ACC112 (cell line): Measurements from ENCODE around the gene RXFP1.

ENCODE experiments used
- H2AFZ ChIP-seq: fragments of 200-600 bp; sonication (generic); one replicate; pipeline ENCODE4 v1.6.0; 2017; ENCODE audit warnings: antibody characterized with exemption, low read length; ENCODE audit not compliant: unreplicated experiment
- H3K27ac ChIP-seq: fragments of 200-600 bp; sonication (generic); 2 replicates; pipeline ENCODE4 v1.5.1; 2014; ENCODE audit warnings: low read depth, mild to moderate bottlenecking, antibody characterized with exemption, low read length, moderate library complexity
- H3K27me3 ChIP-seq: fragments of 200-600 bp; sonication (generic); 2 replicates; pipeline ENCODE4 v1.6.1; 2014; ENCODE audit warnings: mild to moderate bottlenecking, antibody characterized with exemption, low read length, moderate library complexity, mixed read lengths; ENCODE audit not compliant: insufficient read depth
- H3K36me3 ChIP-seq: fragments of 200-600 bp; sonication (generic); 2 replicates; pipeline ENCODE4 v1.6.1; 2016; ENCODE audit warnings: mild to moderate bottlenecking, antibody characterized with exemption, low read length, moderate library complexity, mixed read lengths; ENCODE audit not compliant: insufficient read depth
- H3K4me1 ChIP-seq: fragments of 200-600 bp; sonication (generic); one replicate; pipeline ENCODE4 v1.6.1; 2016; ENCODE audit warnings: low read length, mixed read lengths; ENCODE audit not compliant: insufficient read depth, unreplicated experiment, control insufficient read depth
- H3K4me3 ChIP-seq: fragments of 200-600 bp; sonication (generic); 2 replicates; pipeline ENCODE4 v1.5.1; 2014; ENCODE audit warnings: mild to moderate bottlenecking, low read depth, low read length
- H3K79me2 ChIP-seq: fragments of 200-600 bp; sonication (generic); one replicate; pipeline ENCODE4 v1.6.0; 2016; ENCODE audit warnings: low read length; ENCODE audit not compliant: control insufficient read depth, unreplicated experiment, insufficient read depth

The RXFP1 gene

DNA sequence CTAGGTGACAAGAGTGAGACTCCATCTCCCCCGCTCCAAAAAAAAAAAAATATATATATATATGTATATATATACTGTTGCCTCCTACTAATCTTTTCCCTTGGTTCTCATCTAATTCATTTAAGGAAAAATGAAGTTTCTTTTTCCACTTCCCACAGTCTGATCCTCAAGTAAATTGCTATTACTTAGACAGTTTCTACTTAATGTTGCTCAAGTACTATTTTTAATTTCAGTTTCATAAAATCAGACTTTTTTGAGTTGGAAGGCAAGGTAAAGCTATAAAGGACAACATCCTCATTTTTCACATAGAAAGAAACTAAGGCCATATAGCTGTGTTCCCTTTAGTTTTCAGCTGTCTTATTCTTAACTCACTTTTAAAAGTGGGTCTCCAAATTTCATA is 5.8 kb downstream of the RXFP1 start:
- Histone ChIP-seq H2AFZ (no peak overlapping the region), H3K79me2 (no peaks in the 10 kb centered on the region), H3K27ac (no peak overlapping the region), H3K4me1 (no peaks in the 10 kb centered on the region), H3K4me3 (no peak overlapping the region), H3K36me3 (no peaks in the 10 kb centered on the region), H3K27me3 (no peaks in the 10 kb centered on the region)

DNA sequence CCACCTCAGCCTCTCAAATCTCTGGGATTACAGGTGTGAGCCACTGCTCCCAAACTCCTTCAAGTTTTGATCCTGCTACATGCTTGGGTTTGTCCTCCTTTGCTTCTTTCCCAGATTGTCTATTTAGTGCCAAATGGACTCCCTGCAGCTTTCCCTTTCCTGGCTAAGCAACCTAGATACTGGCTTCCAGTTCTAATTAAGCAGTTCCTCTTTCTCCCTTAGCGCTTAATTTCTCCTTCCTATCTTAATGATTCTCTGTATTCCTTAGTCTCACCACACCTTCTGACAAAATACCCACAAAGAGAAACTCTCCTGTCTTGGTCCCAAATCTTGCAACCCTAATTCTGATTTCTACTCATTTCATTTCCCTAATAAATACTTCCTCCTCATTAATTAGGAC is 7.8 kb downstream of the RXFP1 start:
- Histone ChIP-seq H3K79me2 (no peaks in the 10 kb centered on the region), H3K4me3 (no peak overlapping the region), H3K27ac (no peak overlapping the region), H3K36me3 (no peaks in the 10 kb centered on the region), H2AFZ (no peak overlapping the region), H3K27me3 (no peaks in the 10 kb centered on the region), H3K4me1 (no peaks in the 10 kb centered on the region)

DNA sequence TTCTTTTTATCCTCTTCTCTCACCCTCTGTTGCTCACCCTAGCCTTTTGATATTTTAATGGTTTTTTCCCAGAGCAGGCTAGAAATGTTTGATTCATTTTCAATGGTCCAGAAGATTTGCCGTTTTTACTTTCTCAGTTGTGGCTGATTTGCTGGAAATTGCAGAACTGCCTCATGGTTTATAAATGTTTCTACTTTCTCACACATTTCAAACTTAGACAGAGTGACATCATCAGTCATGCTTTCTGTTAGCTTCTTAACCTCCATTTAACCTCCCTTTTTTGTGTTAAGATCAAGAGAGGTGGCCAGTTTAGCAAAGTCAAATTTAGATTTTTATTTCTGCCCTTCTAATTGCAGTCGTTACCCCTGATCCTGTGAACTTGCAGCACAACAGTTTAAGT is 8.7 kb downstream of the RXFP1 start:
- Histone ChIP-seq H3K27me3 (no peaks in the 10 kb centered on the region), H2AFZ (no peak overlapping the region), H3K36me3 (no peaks in the 10 kb centered on the region), H3K27ac (no peak overlapping the region), H3K4me1 (peaks cover 1% of the 10 kb centered on the region), H3K4me3 (no peak overlapping the region), H3K79me2 (no peaks in the 10 kb centered on the region)

DNA sequence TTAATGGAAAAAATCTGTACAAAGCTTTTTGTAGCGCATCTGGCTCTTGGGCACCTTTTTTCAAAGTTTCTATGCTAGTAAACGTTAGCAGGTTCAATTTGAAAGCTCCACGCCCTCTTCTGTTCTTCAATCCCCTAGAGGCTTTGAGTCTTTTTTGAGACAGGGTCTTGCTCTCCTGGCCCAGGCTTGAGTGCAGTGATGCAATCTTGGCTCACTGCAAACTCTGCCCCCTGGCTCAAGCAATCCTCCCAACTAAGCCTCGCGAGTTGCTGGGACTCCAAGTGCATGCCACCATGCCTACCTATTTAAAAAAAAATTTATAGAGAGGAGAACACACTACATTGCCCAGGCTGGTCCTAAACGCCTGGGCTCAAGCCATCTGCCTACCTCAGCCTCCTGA is 9.2 kb downstream of the RXFP1 start:
- Histone ChIP-seq H3K27me3 (no peaks in the 10 kb centered on the region), H3K36me3 (no peaks in the 10 kb centered on the region), H3K27ac (no peak overlapping the region), H3K4me3 (no peak overlapping the region), H3K79me2 (no peaks in the 10 kb centered on the region), H3K4me1 (peaks cover 6% of the 10 kb centered on the region), H2AFZ (no peak overlapping the region)

DNA sequence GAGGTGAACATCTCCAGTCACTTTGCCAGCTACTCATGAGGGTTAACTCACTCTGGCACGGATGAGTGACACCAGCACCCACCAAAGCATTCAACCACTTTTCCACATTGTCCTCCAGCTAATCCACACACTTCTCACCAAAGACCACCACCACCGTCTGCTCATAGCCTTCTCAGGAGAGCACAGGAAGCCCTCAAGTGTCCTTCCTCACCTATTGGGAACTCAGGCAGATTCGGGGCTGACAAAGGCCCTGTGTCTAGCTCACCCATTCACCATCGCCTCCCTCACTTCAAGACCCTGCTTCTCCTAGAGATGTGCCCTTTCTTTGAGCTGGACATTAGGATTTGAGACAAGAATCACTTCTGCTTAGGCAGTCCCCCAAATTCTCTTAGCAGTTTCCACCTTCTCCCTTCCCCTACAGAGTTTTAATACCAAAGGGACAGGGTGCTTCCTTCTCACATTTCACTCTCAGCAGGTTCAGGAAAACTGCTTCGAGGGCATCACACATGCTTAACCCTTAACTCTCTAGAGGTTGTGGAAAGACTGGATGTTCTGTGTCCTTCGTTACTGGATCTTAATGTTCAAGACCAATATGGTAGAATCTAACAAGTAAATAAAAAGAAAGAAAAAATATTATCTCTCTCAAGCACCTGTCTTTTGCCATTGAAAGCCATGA is 11.0 kb downstream of the RXFP1 start:
- Histone ChIP-seq H3K79me2 (no peaks in the 10 kb centered on the region), H3K36me3 (no peaks in the 10 kb centered on the region), H2AFZ (no peak overlapping the region), H3K27ac (no peak overlapping the region), H3K27me3 (no peaks in the 10 kb centered on the region), H3K4me3 (no peak overlapping the region), H3K4me1 (peaks cover 7% of the 10 kb centered on the region)

DNA sequence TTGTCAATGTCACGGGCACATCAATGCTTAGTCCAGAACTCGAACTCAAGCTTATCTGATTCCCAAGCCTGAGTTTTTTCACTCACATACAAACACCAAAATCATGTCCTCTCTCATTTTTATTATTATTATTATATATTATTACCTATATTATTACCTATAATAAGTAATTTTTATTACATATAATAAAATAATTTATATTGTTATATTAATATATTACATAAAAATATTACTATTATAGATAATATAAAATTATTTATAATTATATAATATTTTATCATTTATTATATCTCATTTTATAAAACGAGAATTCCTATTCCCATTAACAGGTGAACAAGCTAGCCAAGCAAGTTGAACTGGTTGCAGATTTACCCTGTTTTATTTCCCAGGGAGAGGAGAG is 13.0 kb downstream of the RXFP1 start:
- peak overlapping the region; percentile 6; the same call in 1 of the 2 replicates for H3K27ac ChIP-seq
- no peak overlapping the region for H3K4me3 ChIP-seq
- H3K27me3 ChIP-seq, result no peaks in the 10 kb centered on the region
- no peaks in the 10 kb centered on the region for H3K36me3 ChIP-seq
- H2AFZ ChIP-seq, result peak overlapping the region; percentile 82
- H3K4me1 ChIP-seq, result peaks cover 7% of the 10 kb centered on the region
- no peaks in the 10 kb centered on the region for H3K79me2 ChIP-seq

DNA sequence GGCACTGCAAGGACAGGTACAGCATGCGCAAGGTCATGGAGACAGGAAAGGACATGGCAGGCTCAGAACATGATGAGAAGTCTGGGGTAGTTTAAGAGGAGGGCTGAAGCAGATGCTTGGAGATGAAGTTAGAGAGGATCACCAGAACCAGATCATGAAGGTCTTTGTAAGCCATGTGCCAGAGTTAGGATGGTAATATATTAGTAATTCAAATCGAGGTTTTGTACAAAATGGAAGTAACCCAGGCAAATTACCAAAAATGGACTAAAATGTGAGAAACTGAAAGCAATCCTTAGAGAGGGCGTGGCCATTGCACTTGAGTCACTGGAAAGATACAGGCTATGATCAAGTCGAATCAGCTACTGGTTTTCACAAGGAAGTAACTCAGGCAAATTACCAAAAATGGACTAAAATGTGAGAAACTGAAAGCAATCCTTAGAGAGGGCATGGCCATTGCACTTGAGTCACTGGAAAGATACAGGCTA is 13.5 kb downstream of the RXFP1 start:
- Histone ChIP-seq H3K4me3 (peak overlapping the region; percentile 7; the same call in 1 of the 2 replicates), H3K4me1 (peaks cover 7% of the 10 kb centered on the region), H3K79me2 (no peaks in the 10 kb centered on the region), H3K36me3 (no peaks in the 10 kb centered on the region), H3K27me3 (no peaks in the 10 kb centered on the region), H3K27ac (peak overlapping the region; percentile 6; the same call in 1 of the 2 replicates), H2AFZ (peak overlapping the region; percentile 82)

DNA sequence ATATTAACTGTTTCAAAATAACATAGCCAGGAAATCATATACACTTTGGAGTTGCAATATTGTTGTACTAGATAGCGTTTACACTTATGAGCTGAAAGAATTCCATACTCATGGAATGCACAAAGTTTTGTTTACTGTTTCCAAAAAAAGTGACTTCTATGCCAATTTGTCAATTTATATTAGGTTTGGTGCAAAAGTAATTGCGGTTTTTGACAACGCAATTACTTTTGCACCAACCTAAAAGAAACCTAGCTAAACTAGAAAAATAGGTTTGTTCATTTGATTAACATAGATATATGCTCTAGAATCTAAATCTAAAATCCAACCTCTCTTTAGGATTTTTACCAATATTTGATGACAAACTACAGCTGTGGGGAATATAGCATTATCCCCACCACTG is 15.2 kb downstream of the RXFP1 start:
- H3K27ac ChIP-seq, result no peak overlapping the region
- no peaks in the 10 kb centered on the region for H3K27me3 ChIP-seq
- H3K4me1 ChIP-seq, result peaks cover 16% of the 10 kb centered on the region
- no peaks in the 10 kb centered on the region for H3K36me3 ChIP-seq
- H3K79me2 ChIP-seq, result no peaks in the 10 kb centered on the region
- H3K4me3 ChIP-seq, result no peak overlapping the region
- H2AFZ ChIP-seq, result no peak overlapping the region

DNA sequence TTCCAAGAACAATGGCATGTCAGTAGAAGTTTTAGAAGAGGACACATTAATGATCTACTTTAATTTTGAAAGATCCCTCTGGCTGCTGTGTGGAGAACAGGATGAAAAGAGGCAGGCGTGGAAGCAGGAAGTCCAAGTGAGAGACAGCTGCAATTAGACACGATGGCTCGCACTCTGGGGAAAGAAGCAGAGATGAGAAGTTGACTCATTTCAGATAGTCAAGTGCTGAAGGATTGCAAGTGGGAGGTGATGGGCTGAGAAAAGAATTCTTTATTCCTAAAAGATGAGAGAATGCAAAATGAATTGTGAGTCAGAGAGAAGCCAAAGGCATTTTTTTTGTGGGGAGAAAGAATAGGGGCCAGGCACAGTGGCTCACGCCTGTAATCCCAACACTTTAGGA is 16.5 kb downstream of the RXFP1 start:
- Histone ChIP-seq H3K36me3 (no peaks in the 10 kb centered on the region), H3K4me3 (no peak overlapping the region), H3K79me2 (no peaks in the 10 kb centered on the region), H3K27ac (no peak overlapping the region), H3K27me3 (no peaks in the 10 kb centered on the region), H2AFZ (no peak overlapping the region), H3K4me1 (peaks cover 26% of the 10 kb centered on the region)

DNA sequence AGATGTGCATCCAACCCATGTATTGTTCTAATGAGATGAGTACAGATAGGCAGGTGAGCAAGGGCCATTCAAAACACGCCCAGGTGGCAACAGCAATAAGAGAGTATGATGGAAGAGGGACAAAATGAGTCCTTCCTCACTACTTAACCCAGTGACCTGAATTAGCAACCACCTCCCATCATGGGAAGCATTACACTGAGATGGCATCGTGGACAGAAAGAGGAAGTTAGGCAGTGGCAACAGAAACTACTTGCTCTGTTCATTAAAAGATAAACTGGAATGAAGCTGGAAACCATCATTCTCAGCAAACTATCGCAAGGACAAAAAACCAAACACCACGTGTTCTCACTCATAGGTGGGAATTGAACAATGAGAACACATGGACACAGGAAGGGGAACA is 17.2 kb downstream of the RXFP1 start:
- Histone ChIP-seq H3K27ac (no peak overlapping the region), H3K4me1 (peaks cover 26% of the 10 kb centered on the region), H3K79me2 (no peaks in the 10 kb centered on the region), H3K36me3 (no peaks in the 10 kb centered on the region), H3K4me3 (no peak overlapping the region), H3K27me3 (no peaks in the 10 kb centered on the region), H2AFZ (no peak overlapping the region)

DNA sequence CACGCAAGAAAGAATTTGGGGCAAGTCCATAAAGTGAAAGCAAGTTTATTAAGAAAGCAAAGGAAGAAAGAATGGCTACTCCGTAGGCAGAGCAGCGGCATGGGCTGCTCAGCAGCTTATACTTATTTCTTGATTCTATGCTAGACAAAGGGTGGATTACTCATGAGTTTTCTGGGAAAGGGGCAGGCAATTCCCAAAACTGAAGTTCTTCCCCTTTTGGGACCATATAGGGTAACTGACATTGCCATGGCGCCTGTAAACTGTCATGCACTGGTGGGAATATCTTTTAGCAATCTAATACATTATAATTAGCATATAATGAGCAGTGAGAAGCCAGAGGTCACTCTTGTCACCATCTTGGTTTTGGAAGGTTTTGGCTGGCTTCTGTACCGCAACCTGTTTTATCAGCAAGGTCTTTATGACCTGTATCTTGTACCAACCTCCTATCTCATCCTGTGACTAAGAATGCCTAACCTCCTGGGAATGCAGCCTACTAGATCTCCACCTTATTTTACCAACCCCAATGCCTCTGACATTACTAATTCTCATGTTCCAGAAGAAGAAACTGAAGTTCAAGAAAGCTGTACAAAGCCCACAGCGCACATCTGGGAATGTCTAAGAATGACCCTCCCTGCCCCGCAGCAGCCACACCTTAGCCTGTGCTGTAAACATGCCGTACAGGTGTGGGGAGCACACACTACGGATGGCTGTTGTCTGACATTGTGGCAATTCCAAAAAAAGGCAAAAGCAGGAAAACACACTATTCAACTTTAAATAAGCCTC is 18.6 kb downstream of the RXFP1 start:
- Histone ChIP-seq H3K79me2 (no peaks in the 10 kb centered on the region), H3K4me1 (peaks cover 25% of the 10 kb centered on the region), H2AFZ (no peak overlapping the region), H3K27ac (no peak overlapping the region), H3K4me3 (no peak overlapping the region), H3K36me3 (no peaks in the 10 kb centered on the region), H3K27me3 (no peaks in the 10 kb centered on the region)
